Middle frontal gyrus (tissue), 1 donor: Measurements from ENCODE around the gene CCDC78.

Source experiments
- DNase-seq: peaks from one replicate; pipeline ENCODE4 v3.0.0-alpha.2; 2015; ENCODE audit warnings: low spot score; ENCODE audit errors: extremely low spot score

The CCDC78 gene

DNA sequence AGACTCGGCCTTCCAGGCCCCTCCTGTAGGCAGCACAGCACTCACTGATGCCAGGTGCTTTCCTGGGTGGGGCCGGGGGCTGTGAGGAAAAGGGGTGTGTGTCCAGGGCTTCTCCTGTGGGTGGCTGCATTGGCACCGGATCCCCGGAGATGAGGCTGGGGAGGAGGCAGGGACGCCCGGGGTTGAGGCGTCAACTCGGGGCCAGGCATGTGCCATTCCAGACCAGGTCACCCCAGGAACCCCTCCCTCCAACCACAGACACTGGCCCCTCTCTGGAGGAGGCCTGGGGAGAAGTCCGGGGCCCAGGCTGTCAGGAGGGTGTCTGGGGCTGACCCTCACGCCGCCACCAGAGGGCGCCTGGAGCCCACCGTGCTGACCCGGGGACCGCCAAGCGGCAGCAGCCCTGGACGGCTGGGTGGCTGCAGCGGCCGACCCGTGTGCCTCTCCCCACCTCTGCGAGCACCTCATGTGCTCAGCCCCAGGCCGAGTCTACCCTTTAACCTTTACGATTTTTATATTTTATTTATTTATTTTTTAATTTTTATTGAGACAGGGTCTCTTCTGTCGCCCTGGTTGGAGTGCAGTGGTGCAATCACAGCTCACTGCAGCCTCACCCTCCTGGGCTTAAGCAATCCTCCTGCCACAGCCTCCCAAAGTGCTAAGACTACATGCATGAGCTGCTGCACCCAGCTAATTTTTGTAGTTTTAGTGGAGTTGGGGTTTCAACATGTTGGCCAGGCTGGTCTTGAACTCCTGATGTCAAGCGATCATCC is 14.5 kb downstream of the CCDC78 start:
- no peak for DNase-seq

DNA sequence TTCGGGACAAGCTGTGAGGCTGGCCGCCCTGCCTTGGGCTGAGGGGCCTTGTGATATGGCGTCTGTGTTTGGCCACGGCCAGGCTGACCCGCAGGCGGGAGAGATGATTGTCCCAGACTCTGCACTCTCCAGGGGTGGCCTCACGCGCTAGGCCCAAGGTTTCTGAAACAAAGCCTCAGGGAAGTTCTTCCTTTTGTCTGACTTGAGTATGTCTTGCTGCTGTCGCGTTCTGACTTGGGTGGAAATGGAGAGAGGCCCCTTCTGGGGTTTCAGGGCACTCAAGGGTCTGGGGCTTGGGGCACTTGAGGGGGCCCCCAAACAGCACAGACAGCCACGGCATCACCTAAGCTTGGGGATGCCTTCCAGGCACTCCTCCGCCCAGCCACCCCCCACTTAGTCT is 15.2 kb downstream of the CCDC78 start:
- no peak for DNase-seq

DNA sequence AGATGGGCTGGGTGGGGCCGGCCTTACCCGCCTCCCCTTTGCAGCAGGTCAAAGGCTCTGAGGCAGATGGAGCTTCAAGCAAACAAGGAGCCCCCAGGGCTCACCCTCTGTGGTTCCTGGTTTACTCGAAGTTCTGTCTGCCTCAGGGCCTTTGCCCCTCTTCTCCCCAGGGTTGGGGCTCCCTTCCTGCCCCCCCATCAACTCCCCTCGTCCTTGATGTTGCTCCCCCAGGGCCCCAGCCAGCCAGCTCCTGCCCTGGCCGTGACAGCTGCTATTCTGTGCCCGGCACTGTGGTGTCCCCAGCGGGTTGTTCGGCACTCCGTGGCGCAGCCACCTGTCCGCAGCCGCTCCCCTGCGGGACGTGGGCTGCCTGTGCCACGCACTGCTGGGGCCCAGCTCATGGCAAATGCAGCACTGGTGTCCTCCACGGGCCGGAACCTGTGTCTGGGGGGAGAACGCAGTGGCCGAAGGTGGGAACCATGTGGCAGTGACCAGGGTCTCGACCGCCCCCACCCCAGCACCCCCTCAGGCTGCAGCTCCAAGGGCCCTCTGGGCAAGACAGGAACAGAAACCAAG is 15.7 kb downstream of the CCDC78 start:
- no peak for DNase-seq

DNA sequence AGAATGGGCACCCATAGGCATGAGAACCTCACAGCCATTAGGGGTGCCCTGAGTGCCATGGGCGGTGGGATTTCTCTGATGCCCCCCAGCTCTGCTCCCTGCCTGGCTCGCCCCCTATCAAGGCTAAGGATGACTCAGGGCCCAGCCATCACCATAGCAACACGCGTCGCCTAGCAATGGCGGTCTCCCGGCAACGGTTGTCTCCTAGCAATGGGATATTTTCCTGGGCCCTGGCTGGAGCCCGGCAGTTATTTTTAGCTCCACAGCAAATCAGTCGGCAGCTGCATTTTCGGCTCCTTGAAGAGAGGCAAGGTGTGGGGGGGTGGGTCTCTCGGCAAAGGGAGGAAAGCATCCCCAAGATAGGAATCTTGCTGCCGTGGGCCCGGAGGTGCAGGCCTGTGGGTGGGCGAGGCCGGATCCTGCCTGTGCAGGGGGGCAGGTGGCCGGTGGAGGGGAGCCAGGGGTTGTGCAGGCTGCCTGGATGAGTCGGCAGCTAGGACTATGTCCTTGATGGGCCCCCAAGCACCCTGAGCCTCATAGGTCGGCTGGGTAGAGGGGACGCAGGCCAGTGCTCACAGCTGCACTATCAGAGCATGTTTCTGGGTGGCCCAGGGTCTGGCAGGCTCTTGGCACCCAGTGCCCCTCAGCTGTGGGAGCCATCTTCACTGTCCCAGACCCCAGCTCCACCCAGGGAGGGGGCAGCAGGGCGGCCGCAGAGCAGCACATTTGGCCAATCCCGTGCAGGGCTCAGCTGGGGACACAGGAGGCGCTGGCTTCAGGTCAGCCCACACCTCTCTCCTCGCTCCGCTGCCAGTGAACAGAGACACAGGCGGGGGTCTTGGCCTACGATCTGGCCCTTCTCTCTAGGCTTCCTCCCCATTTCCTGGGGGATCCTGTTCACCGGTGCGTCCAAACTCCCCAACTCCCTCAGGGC is 16.4 kb downstream of the CCDC78 start:
- DNase-seq = peak; percentile 79

DNA sequence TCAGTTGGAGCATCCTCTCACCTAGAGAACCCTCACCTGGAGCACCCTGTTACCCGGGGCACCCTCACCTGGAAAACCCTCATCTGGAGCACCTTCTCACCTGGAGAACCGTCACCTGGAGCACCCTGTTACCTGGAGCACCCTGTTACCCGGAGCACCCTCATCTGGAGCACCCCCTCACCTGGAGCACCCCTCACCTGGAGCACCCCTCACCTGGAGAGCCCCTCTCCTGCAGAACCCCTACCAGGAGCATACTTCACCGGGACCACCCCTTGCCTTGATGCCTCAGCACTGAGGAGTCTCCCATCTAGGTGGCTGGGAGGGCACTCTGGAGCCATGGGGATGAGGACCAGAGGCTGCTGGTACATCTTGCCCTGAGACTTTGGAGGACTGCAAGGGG is 17.3 kb downstream of the CCDC78 start:
- no peak for DNase-seq

DNA sequence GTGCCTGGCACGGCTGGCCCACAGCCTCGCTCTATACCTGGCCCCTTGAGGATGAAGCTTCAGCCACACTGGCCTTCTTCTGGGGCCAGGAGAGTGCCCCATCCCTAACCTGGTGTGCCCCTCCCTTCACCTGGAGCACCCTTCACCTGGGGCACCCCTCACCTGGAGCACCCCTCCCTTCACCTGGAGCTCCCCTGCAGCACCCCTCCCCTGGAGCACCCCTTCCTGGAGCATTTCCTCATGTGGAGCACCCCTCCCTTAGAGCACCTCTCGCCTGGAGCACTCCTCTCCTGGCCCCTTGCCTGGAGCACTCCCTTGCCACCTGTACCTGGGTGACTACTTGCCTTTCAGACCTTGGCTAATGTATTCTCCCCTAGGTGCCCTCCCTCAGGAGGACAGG is 18.2 kb downstream of the CCDC78 start:
- DNase-seq = no peak

DNA sequence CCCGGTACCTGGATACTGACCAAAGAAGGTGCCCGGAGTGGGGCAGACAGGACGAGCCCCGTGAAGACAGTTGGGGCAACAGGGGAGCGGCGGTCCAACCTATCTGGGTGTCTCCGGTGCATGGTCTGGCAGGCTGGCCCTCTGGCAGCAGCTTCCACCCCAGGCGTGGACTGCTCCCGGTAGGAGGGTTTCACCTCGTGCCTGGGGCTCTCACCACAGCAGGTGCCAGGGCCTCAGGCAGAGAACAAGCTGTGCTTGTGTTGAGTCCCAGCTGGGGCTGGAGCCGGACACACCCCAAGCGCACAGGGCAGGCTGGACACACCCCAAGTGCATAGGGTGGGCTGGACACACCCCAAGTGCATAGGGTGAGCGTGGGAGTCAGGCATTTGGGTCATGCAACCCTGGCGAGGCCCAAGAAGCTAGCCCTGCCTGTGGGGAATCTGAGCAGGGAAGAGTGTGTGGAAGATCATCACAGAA is 19.1 kb downstream of the CCDC78 start:
- DNase-seq = no peak

DNA sequence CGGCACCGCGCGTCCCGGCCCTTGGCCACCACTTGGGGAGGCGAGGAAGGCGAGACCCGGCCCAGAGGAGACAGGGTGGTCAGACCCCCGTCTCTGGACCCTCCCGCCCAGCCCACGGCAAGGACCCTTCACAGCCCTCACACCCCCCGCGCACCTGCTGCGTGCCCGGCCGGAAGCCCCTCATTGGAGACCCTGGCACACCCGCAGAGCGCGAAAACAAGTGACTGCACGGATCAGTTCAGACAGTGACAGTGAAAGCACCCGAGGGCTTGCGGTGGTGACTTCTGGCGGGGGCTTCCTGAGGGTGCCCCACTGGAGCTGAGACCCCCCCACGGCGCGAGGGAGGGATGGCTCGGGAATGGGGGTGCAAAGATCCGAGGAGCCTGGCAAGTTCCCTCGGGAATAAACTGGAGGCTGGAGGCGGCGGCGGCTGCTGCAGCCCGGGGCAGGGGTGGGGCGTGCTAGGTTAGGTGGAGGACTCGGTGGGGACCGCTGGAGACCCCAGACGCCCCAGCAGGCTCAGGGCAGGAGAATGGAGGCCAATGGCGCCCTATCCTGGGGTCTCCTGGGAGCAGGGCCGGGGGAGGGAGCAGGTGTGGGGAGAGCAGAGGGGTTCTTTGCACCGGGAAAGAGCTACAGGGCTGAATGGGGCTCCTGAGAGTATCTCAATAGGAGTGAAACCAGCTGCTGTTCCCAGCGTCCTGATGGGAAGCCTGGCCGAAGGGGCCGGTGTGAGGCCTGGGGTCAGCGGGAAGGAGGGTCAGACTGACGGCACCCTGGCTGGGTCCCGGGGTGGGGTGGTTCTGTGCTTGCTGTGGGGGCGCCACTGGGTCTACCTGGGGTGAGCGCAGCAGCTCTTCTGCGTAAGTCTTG is 19.8 kb downstream of the CCDC78 start:
- DNase-seq = no peak

DNA sequence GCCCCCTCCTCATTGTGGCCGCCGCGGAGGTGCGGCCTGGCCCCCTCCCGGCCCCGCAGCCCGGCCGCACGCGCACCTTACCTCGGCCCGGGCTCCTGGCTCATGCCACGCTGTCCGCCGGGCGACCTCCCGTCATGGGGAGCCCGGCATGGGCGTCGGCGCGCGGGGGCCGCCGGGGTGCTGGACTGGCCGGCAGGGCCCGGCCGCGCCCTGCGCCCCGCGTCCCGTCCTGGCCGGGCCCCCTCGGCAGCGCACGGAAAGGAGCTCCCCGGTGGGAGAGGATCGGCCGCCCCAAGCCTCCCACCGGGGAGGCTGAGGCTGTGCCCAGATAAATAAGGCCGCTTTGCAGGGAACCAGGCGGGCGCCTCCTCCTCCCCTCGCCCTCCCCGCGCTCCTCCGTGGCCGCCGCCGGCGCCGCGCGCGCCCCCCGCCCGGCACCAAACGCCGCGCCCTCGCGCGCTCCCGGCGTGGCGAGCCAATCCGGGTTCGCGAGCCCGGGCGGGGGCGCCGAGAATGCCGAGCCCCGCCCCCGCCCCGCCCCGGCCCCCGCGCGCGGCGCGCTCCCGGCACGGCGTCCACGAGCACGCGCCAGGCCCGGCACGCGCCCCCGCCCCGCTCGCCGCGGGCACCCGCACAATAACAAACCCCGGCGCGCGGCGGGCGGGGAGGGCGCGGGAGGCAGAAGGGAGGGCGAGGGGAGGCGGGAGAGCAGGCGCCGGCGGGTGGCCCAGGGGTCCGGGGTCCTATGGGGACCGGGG is 20.6 kb downstream of the CCDC78 start, which contains the start of gene FBXL16:
Gene FBXL16 (minus strand): TSS at position 371 of the 758 bp plus-strand sequence. CDS start 8,396 bp downstream, outside the sequence.
- no peak for DNase-seq

DNA sequence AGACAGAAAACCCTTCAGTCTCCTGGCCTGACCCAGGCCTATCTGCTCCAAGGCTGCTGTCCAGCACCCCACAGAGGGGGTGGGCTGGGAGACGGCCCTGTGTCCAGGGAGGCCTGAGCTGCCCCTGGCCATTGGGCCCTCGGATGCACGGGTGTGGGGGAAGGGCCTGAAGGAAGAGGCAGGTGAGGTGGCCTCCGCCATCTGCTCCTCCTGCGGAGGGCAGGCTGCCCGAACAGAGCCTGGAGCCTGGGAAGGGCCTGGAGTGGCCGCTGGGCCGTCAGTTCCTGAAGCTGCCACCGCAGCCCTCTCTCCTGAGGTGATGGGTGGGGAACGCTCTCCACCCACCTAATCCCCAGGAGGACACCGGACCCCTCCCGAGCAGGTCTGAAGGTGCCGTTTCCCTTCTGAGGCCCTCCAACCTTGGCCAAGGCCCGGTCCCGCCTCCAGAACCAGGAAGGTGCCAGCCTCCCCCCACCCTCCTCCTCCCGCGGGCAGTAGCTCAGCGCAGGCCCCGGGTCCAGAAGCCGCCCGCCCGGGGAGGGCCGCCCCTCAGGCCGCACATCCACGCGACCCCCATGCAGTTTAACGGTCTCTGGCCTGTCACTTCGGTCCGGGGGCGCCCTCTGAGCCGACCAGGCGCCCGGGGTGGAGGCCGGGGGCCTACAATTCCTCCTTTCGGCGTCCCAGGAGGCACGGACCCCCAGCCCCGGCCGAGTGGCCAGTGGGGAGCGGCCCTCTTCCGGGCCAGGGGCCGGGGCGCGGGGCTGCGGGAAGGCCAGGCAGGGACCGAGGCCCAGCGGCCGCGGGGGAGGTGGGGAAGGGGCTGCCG is 21.5 kb downstream of the CCDC78 start:
- DNase-seq = no peak

DNA sequence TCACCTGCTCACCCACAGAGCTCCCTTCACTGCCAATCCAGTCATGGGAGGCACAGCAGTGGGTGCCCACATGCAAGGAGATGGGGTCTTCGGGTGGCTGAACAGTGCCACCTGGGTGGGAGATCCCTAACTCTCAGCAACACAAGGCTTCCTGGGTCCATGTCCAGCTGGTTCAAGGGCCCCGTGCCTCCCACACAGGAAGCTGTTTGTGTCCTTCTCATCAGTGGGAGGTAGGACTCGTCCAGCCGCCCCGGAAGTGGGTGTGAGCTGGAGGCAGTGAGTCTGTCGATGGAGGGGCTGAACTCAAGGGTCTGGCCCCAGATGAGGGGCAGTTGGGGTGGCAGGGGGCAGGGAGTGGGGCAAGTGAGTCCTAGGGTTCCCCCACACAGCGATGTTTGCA is 22.2 kb downstream of the CCDC78 start:
- no peak for DNase-seq

DNA sequence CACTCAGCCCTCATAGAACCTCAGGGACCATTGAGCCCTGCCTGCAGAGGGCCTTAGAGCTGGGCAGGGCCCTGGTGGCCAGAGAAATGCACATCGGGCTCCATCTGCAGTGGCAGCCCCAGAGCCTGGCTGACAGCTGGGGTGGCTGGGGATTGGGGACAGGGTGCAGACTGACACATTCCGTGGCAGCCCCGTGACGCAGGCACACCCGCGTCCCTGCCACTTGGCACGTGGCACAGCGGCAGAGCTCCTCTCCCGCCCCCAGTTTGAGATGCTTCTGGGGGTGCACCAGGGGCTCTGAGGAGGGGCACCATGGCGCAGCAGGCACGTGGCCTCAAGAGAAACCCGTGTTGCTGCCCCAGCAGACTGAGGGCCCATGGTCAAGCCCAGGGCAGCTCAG is 22.8 kb downstream of the CCDC78 start:
- DNase-seq = no peak

DNA sequence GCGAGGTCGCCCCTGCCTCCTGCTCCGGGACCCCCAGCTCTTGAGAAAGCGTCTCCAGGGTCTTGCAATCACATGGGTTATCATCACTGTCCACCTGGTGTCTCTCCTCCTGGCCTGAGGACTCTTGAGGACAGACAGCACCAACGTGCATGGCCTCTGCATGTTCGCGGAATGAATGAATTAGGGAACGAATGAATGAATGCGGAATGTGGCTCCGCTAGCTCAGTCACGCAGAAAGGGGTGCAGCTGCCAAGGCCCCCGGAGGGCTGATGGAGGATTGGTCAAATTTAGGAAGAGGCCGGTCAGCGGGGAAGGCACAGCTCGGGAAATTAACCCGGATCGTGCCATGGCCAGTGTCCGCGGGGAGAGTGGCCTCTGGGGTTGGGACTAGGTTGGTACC is 23.9 kb downstream of the CCDC78 start:
- DNase-seq = no peak

DNA sequence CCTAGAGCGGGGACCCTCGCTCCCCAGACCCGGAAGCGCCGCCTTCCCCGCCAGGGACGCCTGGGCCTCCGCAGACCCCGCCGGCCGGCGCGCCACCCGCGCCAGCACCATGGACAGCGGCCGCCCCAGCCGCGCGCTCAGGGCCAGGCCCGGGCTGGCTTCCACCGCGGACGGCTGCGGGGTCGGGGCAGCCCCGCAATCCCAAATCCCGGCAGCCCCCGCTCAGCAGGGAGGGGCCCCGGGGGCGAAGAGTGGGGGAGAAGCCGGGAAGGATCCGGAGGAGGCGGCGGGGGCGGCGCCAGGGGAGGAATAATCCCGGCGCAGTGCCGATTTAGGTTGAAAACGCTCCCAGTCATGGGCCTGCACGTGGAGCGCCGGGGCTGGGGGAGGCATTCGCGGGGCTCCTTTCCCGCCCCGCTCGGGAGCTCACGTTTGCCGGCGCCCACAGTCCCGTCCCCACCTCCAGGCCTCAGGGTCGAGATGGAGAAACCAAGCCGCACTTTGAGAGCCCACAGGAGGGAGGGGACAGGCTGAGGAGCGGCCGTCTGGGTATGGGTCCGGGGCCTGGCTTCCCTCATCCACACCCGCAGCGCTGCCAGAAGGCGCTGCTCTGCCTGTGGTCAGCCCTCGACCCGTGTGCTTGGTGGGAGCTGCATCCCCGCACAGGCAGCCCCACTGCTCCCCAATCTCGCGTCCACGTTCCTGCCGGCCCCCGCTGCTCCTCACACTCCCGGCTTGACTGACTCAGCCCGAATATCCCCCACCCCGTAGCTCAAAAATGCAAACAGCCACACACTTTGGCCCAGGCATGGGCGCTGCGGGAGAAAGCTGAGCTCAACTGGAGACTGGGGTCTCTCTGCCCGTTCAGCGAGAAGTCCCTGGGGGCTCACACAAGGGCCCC is 25.3 kb downstream of the CCDC78 start:
- no peak for DNase-seq

DNA sequence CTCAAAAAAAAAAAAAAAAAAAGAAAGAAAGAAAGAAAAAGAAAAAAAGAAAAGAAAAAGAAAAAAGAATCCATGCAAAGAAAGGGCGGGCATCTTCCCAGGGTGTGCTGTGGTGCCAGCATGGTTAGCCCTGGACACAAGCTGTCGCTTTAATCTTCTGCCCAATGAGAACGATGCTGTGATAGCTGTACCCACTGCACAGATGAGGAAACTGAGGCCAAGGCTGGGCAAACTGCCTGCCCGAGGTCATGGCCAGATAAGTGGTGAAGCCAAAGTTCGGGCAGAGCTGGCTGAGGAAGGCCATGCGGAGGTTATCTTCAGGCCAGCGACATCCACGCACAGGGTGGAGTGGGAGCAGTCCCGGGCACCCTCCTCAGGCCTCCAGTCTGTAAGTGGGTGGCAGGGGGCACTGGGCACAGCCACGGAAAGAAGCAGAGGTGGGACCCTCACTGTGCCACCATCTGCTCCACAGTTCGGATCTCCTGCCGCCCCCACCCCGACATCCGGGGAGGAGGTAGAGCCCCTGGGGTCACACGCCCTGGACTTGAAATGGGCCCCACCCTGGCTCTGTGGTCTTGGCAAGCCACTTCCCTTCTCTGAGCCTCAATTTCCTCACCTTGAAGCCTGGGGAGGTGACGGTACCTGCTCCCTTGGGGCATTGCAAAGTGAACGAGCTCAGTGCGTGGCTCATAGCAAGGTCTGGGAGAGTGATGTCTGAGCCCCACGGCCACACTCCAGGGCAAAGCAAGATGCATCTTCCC is 27.2 kb downstream of the CCDC78 start:
- no peak for DNase-seq

DNA sequence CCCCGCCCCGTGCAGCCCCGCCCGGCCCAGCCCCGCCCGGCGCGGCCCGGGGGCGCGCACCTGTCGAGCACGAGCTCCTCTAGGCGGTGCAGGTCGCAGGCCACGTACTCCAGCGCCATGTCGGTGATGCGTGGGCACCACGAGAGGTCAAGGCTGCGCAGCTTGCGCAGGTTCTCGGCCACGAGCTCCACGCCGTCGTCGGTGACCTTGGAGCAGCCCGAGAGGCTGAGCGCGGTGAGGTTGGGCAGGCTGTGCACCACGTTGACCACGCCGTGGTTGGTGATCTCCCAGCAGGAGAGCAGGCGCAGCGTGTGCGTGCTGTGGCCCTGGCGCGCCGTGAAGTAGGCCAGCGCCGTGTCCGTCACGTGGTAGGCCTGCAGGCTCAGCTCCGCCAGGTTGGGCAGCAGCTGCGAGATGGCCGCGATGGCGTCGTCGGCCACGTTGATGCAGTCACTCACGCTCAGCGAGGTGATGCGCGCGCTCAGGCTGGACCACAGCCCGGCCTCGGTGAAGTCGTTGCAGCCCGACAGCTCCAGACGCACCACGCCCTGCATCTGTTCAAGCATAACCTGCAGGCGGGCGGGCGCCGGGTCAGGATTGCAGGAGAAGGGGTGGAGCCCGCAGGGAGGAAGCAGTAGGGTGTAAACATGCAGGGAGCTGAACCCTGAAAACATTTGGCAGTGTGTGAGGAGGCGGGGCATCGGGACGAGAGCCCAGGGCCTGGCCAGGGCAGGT is 30.7 kb downstream of the CCDC78 start:
- no peak for DNase-seq

DNA sequence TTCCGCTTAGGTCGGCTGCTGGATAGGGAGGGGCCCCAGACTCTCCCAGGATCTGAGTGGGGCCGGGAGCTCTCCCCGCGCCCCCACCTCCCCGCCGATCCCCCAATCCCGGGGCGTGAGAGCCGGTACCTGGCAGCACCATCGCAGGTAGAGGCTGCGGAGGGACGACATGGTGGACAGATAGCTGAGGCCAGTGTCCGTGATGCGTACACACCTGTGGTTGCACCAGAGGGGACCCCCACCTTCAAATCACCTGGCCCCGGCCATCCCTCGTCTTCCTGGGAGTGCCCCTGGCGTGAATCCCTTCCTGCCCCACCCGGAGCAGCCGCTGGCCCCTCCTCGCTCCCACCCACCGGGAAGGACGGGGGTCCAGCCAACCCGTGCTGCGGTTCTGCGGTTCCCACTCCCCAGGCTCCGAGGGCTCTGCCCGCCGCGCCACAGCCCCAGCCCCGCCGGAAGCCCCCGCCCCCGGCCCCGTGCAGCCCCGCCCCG is 31.3 kb downstream of the CCDC78 start:
- DNase-seq = no peak
